Measurements from ENCODE around the gene LNX2. TPM values are rescaled to one million over a fixed set of nuclear protein-coding genes. Genes with fewer than 3 reads are reported as not detected.
"Not testable (repeated sequence)": the region's sequence is repeated elsewhere in the genome, so short reads cannot be mapped to it uniquely, and the experiment has no call there.

The LNX2 gene
- total and polyA plus RNA-seq, 2 donors: 6.9 to 9.4 TPM

- WGBS: 93% methylated on average over 1 of the region's 1 CpG
- H3K4me1 ChIP-seq (ENCODE audit: control insufficient read depth in 2 of 2, insufficient read depth in 2 of 2, low read length in 2 of 2): peaks cover 0 to 7% of the 10 kb centered on the region in 2 donors
- no peak overlapping the region for H3K4me3 ChIP-seq (ENCODE audit: low read length in 2 of 2)
- no peaks in the 10 kb centered on the region for H3K27me3 ChIP-seq (ENCODE audit: control insufficient read depth in 2 of 2, insufficient read depth in 1 of 2, low read length in 1 of 2)
- no peak for DNase-seq (ENCODE audit: low read depth in 6 of 9, low spot score in 9 of 9)
- H3K27ac ChIP-seq (ENCODE audit: low read depth in 1 of 2, low read length in 1 of 2): no peak overlapping the region
- no peaks in the 10 kb centered on the region for H3K9me3 ChIP-seq (ENCODE audit: control insufficient read depth in 2 of 2, insufficient read depth in 1 of 2, low read length in 1 of 2)
- H3K36me3 ChIP-seq (ENCODE audit: control insufficient read depth in 2 of 2, insufficient read depth in 2 of 2, low read length in 1 of 2): peaks cover 7% of the 10 kb centered on the region in 2 donors
These were observed 12.3 kb upstream of the LNX2 start for GRCh38 chr13:27632648-27633047.

GRCh38 chr13:27632214-27632613 lies 11.9 kb upstream of the LNX2 start:
- Histone ChIP-seq H3K4me3 (ENCODE audit: low read length in 2 of 2) (no peak overlapping the region), H3K9me3 (ENCODE audit: control insufficient read depth in 2 of 2, insufficient read depth in 1 of 2, low read length in 1 of 2) (no peaks in the 10 kb centered on the region), H3K36me3 (ENCODE audit: control insufficient read depth in 2 of 2, insufficient read depth in 2 of 2, low read length in 1 of 2) (peaks cover 7 to 9% of the 10 kb centered on the region in 2 donors), H3K27ac (ENCODE audit: low read depth in 1 of 2, low read length in 1 of 2) (no peak overlapping the region), H3K4me1 (ENCODE audit: control insufficient read depth in 2 of 2, insufficient read depth in 2 of 2, low read length in 2 of 2) (peaks cover 0 to 7% of the 10 kb centered on the region in 2 donors), H3K27me3 (ENCODE audit: control insufficient read depth in 2 of 2, insufficient read depth in 1 of 2, low read length in 1 of 2) (no peaks in the 10 kb centered on the region)
- WGBS: 95% methylated on average over 4 of the region's 4 CpGs
- no peak for DNase-seq (ENCODE audit: low read depth in 6 of 9, low spot score in 9 of 9)

- peaks cover 7 to 9% of the 10 kb centered on the region in 2 donors for H3K36me3 ChIP-seq (ENCODE audit: control insufficient read depth in 2 of 2, insufficient read depth in 2 of 2, low read length in 1 of 2)
- H3K4me1 ChIP-seq (ENCODE audit: control insufficient read depth in 2 of 2, insufficient read depth in 2 of 2, low read length in 2 of 2): peaks cover 0 to 7% of the 10 kb centered on the region in 2 donors
- no peak overlapping the region for H3K4me3 ChIP-seq (ENCODE audit: low read length in 2 of 2)
- 70% methylated on average over 2 of the region's 2 CpGs for WGBS
- no peak overlapping the region for H3K27ac ChIP-seq (ENCODE audit: low read depth in 1 of 2, low read length in 1 of 2)
- H3K27me3 ChIP-seq (ENCODE audit: control insufficient read depth in 2 of 2, insufficient read depth in 1 of 2, low read length in 1 of 2): no peaks in the 10 kb centered on the region
- no peak for DNase-seq (ENCODE audit: low read depth in 6 of 9, low spot score in 9 of 9)
- no peaks in the 10 kb centered on the region for H3K9me3 ChIP-seq (ENCODE audit: control insufficient read depth in 2 of 2, insufficient read depth in 1 of 2, low read length in 1 of 2)
These were observed 11.3 kb upstream of the LNX2 start for GRCh38 chr13:27631665-27632064.

- DNase-seq (ENCODE audit: low read depth in 6 of 9, low spot score in 9 of 9): no peak
- no peaks in the 10 kb centered on the region for H3K27me3 ChIP-seq (ENCODE audit: control insufficient read depth in 2 of 2, insufficient read depth in 1 of 2, low read length in 1 of 2)
- H3K36me3 ChIP-seq (ENCODE audit: control insufficient read depth in 2 of 2, insufficient read depth in 2 of 2, low read length in 1 of 2): peaks cover 7 to 9% of the 10 kb centered on the region in 2 donors
- H3K4me1 ChIP-seq (ENCODE audit: control insufficient read depth in 2 of 2, insufficient read depth in 2 of 2, low read length in 2 of 2): peaks cover 0 to 7% of the 10 kb centered on the region in 2 donors
- H3K27ac ChIP-seq (ENCODE audit: low read depth in 1 of 2, low read length in 1 of 2): no peak overlapping the region
- no peaks in the 10 kb centered on the region for H3K9me3 ChIP-seq (ENCODE audit: control insufficient read depth in 2 of 2, insufficient read depth in 1 of 2, low read length in 1 of 2)
- 87% methylated on average over 4 of the region's 4 CpGs for WGBS
- H3K4me3 ChIP-seq (ENCODE audit: low read length in 2 of 2): no peak overlapping the region
These were observed 10.8 kb upstream of the LNX2 start for GRCh38 chr13:27631156-27631555.

GRCh38 chr13:27628766-27629165 lies 8.4 kb upstream of the LNX2 start:
- H3K9me3 ChIP-seq (ENCODE audit: control insufficient read depth in 2 of 2, insufficient read depth in 1 of 2, low read length in 1 of 2); H3K4me1 ChIP-seq (ENCODE audit: control insufficient read depth in 2 of 2, insufficient read depth in 2 of 2, low read length in 2 of 2): not testable (repeated sequence)
- WGBS: 97% methylated on average over 4 of the region's 4 CpGs

GRCh38 chr13:27628081-27628480 lies 7.8 kb upstream of the LNX2 start:
- H3K27me3 ChIP-seq (ENCODE audit: control insufficient read depth in 2 of 2, insufficient read depth in 1 of 2, low read length in 1 of 2): no peaks in the 10 kb centered on the region

More at GRCh38 chr13:27628766-27629165, 8.4 kb upstream of the LNX2 start:
- not testable (repeated sequence) for DNase-seq (ENCODE audit: low read depth in 6 of 9, low spot score in 9 of 9); H3K27ac ChIP-seq (ENCODE audit: low read depth in 1 of 2, low read length in 1 of 2); H3K4me3 ChIP-seq (ENCODE audit: low read length in 2 of 2); H3K27me3 ChIP-seq (ENCODE audit: control insufficient read depth in 2 of 2, insufficient read depth in 1 of 2, low read length in 1 of 2)
- H3K36me3 ChIP-seq (ENCODE audit: control insufficient read depth in 2 of 2, insufficient read depth in 2 of 2, low read length in 1 of 2): peaks cover 7 to 29% of the 10 kb centered on the region in 2 donors

GRCh38 chr13:27627380-27627779 lies 7.1 kb upstream of the LNX2 start:
- WGBS: 93% methylated on average over 3 of the region's 3 CpGs
- H3K27ac ChIP-seq (ENCODE audit: low read depth in 1 of 2, low read length in 1 of 2): no peak overlapping the region
- H3K4me1 ChIP-seq (ENCODE audit: control insufficient read depth in 2 of 2, insufficient read depth in 2 of 2, low read length in 2 of 2): peaks cover 14% of the 10 kb centered on the region in 2 donors

More at GRCh38 chr13:27628081-27628480, 7.8 kb upstream of the LNX2 start:
- Histone ChIP-seq H3K4me1 (ENCODE audit: control insufficient read depth in 2 of 2, insufficient read depth in 2 of 2, low read length in 2 of 2) (peaks cover 7 to 10% of the 10 kb centered on the region in 2 donors), H3K9me3 (ENCODE audit: control insufficient read depth in 2 of 2, insufficient read depth in 1 of 2, low read length in 1 of 2) (no peaks in the 10 kb centered on the region), H3K36me3 (ENCODE audit: control insufficient read depth in 2 of 2, insufficient read depth in 2 of 2, low read length in 1 of 2) (peaks cover 7 to 35% of the 10 kb centered on the region in 2 donors), H3K4me3 (ENCODE audit: low read length in 2 of 2) (no peak overlapping the region), H3K27ac (ENCODE audit: low read depth in 1 of 2, low read length in 1 of 2) (no peak overlapping the region)
- no peak for DNase-seq (ENCODE audit: low read depth in 6 of 9, low spot score in 9 of 9)
- WGBS: 89% methylated on average over 4 of the region's 4 CpGs

GRCh38 chr13:27625839-27626238 lies 5.5 kb upstream of the LNX2 start:
- H3K4me3 ChIP-seq (ENCODE audit: low read length in 2 of 2): no peak overlapping the region
- WGBS: 97% methylated on average over 2 of the region's 2 CpGs

More at GRCh38 chr13:27627380-27627779, 7.1 kb upstream of the LNX2 start:
- Histone ChIP-seq H3K9me3 (ENCODE audit: control insufficient read depth in 2 of 2, insufficient read depth in 1 of 2, low read length in 1 of 2) (peaks cover 0 to 1% of the 10 kb centered on the region in 2 donors), H3K27me3 (ENCODE audit: control insufficient read depth in 2 of 2, insufficient read depth in 1 of 2, low read length in 1 of 2) (no peaks in the 10 kb centered on the region), H3K4me3 (ENCODE audit: low read length in 2 of 2) (no peak overlapping the region), H3K36me3 (ENCODE audit: control insufficient read depth in 2 of 2, insufficient read depth in 2 of 2, low read length in 1 of 2) (peaks cover 4 to 38% of the 10 kb centered on the region in 2 donors)
- no peak for DNase-seq (ENCODE audit: low read depth in 6 of 9, low spot score in 9 of 9)

GRCh38 chr13:27624071-27624470 lies 3.7 kb upstream of the LNX2 start:
- H3K9me3 ChIP-seq (ENCODE audit: control insufficient read depth in 2 of 2, insufficient read depth in 1 of 2, low read length in 1 of 2): peaks cover 0 to 1% of the 10 kb centered on the region in 2 donors
- peaks cover 18 to 22% of the 10 kb centered on the region in 2 donors for H3K4me1 ChIP-seq (ENCODE audit: control insufficient read depth in 2 of 2, insufficient read depth in 2 of 2, low read length in 2 of 2)
- no peaks in the 10 kb centered on the region for H3K27me3 ChIP-seq (ENCODE audit: control insufficient read depth in 2 of 2, insufficient read depth in 1 of 2, low read length in 1 of 2)
- no peak overlapping the region for H3K4me3 ChIP-seq (ENCODE audit: low read length in 2 of 2)
- no peak overlapping the region for H3K27ac ChIP-seq (ENCODE audit: low read depth in 1 of 2, low read length in 1 of 2)
- DNase-seq (ENCODE audit: low read depth in 6 of 9, low spot score in 9 of 9): no peak
- H3K36me3 ChIP-seq (ENCODE audit: control insufficient read depth in 2 of 2, insufficient read depth in 2 of 2, low read length in 1 of 2): peaks cover 0 to 31% of the 10 kb centered on the region in 2 donors
- 99% methylated on average over 3 of the region's 3 CpGs for WGBS

More at GRCh38 chr13:27625839-27626238, 5.5 kb upstream of the LNX2 start:
- Histone ChIP-seq H3K27me3 (ENCODE audit: control insufficient read depth in 2 of 2, insufficient read depth in 1 of 2, low read length in 1 of 2) (no peaks in the 10 kb centered on the region), H3K9me3 (ENCODE audit: control insufficient read depth in 2 of 2, insufficient read depth in 1 of 2, low read length in 1 of 2) (peaks cover 0 to 1% of the 10 kb centered on the region in 2 donors), H3K4me1 (ENCODE audit: control insufficient read depth in 2 of 2, insufficient read depth in 2 of 2, low read length in 2 of 2) (peaks cover 13 to 16% of the 10 kb centered on the region in 2 donors), H3K36me3 (ENCODE audit: control insufficient read depth in 2 of 2, insufficient read depth in 2 of 2, low read length in 1 of 2) (peaks cover 0 to 33% of the 10 kb centered on the region in 2 donors), H3K27ac (ENCODE audit: low read depth in 1 of 2, low read length in 1 of 2) (no peak overlapping the region)
- no peak for DNase-seq (ENCODE audit: low read depth in 6 of 9, low spot score in 9 of 9)
